NCI-H2081 (cell line): Measurements from ENCODE around the gene SERINC2.
"Not testable (repeated sequence)": the region's sequence is repeated elsewhere in the genome, so short reads cannot be mapped to it uniquely, and the experiment has no call there.

Experiments used
- DNase-seq, 2 experiments: peaks; one replicate each; lab custom pipeline; 2025; lab: John Stamatoyannopoulos, UW

Gene SERINC2

GRCh38 chr1:31414980-31415370, 2.0 kb downstream of the SERINC2 start:
- no peak for DNase-seq

- no peak for DNase-seq
These were observed 2.6 kb downstream of the SERINC2 start for GRCh38 chr1:31415658-31416057.

- no peak for DNase-seq
These were observed 3.2 kb downstream of the SERINC2 start for GRCh38 chr1:31416101-31416736.

DNA sequence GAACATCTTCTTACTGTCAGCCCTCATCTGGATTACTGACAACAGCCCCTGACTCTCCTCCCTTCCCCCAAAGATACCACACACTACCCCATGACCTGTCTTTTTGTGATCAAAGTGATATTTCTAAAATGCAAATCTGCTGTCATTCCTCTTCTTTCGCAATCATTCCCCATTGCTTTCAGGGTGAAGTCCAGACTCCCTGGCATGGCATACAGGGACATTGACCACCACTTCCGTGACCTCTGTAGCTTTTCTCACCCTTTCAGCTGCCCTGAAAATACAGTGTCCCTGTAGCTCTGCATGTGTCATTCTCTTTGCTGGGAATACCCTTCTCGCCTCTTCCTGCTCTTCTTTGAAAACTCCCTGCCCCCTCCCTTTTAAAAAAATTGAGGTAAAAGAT, 4.1 kb downstream of the SERINC2 start:
- no peak for DNase-seq

GRCh38 chr1:31418626-31419323, 5.8 kb downstream of the SERINC2 start:
- DNase-seq = no peak

DNA sequence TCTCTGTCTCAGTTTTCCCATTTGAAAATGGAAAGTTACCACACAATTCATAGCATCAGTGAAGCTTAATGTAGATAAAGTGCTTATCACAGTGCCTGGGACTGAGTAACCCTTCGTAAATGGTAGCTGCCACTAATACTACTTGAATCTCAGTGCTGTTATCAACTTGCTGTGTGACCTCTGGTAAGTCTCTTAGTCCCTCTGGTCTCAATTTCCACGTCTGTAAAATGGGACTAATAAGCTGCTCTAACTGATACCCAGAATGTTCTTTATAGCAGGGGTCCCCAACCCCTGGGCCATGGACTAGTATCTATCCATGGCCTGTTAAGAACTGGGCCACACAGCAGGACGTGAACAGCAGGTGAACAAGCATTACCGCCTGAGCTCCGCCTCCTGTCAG, 7.7 kb downstream of the SERINC2 start:
- DNase-seq = no peak

- peak in 1 of 2 experiments; percentile 31 for DNase-seq
These were observed 8.5 kb downstream of the SERINC2 start for GRCh38 chr1:31421371-31422040.

GRCh38 chr1:31422505-31423319, 9.7 kb downstream of the SERINC2 start:
- peak; percentile 71 to 74 for DNase-seq

GRCh38 chr1:31423418-31423947, 10.5 kb downstream of the SERINC2 start:
- no peak for DNase-seq

DNA sequence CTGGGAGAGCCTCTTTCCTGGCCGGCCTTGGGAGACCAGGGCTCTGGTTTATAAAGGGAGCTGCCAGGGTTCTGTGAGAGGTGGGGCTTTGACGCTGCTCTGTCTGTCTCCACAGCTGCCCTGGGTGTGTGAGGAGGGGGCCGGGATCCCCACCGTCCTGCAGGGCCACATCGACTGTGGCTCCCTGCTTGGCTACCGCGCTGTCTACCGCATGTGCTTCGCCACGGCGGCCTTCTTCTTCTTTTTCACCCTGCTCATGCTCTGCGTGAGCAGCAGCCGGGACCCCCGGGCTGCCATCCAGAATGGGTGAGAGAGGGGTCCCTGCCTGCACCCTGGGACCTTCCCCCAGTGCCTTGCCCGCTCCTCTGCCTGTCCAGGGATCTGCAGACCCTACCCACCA, 11.6 kb downstream of the SERINC2 start:
- no peak for DNase-seq

- DNase-seq = no peak
These were observed 12.5 kb downstream of the SERINC2 start for GRCh38 chr1:31425301-31426081.

- no peak for DNase-seq
These were observed 13.4 kb downstream of the SERINC2 start for GRCh38 chr1:31426249-31426922.

GRCh38 chr1:31427322-31427721, 14.3 kb downstream of the SERINC2 start:
- no peak for DNase-seq

- no peak for DNase-seq
These were observed 15.6 kb downstream of the SERINC2 start for GRCh38 chr1:31428436-31429221.

DNA sequence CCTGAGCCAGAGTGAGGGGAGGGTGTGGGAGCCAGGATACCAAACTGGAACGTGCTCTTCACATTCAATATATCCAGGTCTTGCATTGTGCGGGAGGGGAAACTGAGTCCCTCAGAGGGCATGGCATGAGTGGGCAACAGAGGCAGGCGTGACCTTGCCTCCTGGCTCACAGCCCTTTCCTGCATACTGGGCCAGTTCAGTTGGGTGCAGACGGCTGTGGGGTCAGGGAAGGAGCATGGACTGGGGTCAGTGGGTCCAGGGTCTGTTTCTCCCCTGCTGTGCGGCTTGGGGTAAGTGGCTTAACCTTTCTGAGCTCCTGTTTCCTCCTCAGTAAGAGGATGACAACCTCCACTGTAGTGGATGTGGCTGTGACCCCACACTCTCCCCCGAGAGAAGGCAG, 16.6 kb downstream of the SERINC2 start:
- DNase-seq = no peak

DNA sequence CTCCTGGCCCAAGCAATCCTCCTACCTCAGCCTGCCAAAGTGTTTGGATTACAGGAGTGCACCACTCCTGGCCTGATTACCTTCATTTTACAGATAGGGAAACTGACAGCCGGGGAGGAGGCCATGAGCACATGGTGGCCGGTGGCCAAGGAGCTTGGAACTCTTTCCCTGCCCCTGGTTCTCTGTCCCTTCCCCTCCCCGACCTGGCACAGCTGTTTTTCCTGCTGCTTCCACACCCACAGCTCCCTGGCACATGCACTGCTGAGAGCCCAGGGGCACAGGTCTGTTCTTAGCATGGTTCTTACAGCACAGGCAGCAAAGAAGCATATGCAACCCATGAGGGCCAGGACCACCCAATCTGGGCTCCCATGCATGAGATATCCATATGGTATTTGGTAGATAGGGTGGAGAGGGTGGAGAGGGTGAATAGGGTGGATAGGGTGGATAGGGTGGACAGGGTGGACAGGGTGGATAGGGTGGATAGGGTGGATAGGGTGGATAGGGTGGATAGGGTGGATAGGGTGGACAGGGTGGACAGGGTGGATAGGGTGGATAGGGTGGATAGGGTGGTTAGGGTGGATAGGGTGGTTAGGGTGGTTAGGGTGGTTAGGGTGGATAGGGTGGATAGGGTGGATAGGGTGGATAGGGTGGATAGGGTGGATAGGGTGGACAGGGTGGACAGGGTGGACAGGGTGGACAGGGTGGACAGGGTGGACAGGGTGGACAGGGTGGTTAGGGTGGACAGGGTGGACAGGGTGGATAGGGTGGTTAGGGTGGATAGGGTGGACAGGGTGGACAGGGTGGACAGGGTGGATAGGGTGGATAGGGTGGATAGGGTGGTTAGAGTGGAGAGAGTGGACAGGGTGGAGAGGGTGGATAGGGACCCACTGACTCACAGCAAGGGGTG, 18.6 kb downstream of the SERINC2 start:
- DNase-seq = not testable (repeated sequence)

GRCh38 chr1:31432592-31433395, 19.8 kb downstream of the SERINC2 start:
- DNase-seq = no peak

DNA sequence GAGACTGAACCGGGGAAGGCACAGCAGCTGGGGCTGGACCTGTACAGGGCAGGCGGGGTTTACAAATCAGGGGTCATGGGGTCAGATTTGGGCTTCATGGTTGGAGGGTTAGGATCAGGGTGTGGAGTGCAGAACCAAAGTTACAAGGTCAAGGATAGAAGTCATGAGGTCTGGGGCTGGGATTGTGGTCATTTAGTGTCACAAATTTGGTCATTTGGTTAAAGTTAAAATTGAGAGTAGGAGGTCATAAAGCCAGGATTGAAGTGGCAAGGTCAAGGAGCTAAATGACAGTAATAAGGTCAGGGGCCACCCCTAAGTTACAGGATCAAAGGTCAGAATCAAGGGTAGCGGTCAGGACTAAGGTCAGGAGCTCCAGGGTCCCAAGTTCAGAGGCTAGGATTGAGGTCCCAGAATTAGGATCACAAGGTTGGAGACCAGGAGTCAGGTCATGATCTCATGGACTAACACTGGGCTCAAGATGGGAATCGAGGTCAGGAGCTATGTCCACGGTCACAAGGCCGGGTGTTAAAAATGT, 20.4 kb downstream of the SERINC2 start:
- DNase-seq = no peak
